Activated T-cell treated with anti-CD3 and anti-CD28 coated beads for 1 hour (primary cell): Measurements from ENCODE around the gene ACR.
"Not testable (repeated sequence)": the region's sequence is repeated elsewhere in the genome, so short reads cannot be mapped to it uniquely, and the experiment has no call there.

ENCODE experiments used
- DNase-seq: peaks from one replicate; pipeline ENCODE4 v3.0.0-alpha.2; 2020; ENCODE audit warnings: low read depth

The ACR gene

DNA sequence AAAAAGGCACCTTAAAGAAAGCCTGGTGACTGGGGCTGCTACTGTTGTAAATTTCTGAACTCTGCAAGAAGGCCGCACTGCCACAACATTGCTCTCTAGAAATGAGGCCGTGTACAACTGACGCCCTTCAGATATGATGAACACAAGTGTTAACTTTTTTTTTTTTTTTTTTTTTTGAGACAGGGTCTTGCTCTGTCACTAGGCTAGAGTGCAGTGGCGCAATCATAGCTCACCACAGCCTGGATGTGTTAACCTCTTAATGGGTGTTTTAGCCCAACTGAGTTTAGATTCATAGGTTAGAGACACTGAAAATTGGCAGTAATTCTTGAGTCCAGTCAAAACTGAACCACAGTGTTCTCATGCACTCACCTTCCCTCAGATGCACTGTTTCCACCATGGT lies 42.2 kb downstream of the ACR start:
- DNase-seq, result not testable (repeated sequence)

DNA sequence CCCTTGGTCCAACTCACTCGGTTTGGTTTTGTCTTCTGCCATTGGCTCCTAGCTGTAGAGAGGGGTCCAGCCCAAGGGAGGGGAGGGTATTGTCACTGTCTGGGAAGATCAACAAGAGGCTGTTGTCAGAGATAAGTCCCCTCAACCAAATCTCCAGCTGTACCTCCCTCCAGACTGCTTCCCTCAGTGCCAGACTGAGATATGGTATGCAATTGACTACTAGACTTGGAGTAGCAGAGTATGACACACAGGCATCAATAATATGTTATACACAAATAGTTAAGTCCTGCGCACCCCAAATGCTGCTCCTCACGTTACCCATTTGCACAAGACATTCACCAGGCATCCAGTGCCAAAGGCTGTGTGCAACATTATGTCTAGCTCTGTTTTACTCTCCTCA lies 44.2 kb downstream of the ACR start:
- not testable (repeated sequence) for DNase-seq

DNA sequence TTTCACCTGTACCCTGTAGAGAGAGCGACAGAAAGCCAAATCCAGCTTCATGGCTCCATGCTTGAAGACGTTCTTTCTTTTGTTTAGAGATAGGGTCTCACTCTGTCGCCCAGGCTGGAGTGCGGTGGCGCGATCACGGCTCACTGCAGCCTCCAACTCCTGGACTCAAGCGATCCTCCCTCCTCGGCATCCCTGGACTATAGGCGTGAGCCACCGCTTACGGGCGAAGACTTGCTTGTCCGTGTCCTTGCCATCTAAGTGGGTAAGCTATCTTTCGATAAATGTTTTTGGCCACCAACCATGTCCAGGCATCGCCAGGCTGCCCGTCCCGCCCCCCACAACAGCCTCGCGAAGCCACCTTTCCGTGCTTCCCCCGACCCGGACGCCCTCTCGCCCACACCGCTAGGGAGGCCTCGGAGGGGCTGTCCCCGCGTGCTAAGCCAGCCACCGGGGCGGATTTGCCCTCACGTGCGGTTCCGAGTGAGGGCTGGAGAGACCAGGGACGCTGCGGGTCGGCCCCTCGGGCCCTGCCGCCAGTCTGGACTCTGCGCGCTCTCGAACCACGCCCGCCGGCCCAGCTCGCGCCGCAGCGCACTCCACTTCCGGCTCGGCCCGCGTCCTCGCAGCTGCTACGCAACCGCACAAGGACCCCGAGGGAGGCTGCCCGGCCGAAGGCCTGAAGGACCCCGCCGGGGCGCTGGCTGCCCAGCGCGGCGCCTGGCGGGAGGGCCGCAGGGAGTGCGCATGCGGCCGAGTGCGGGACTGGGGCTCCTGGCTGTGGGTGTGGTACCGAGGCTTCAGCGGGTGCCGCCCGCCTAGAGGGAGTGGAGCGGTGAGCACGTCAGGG lies 45.3 kb downstream of the ACR start, which contains the start of gene RABL2B:
RABL2B (minus strand) TSS at position 604 of the 847 bp plus-strand sequence. CDS start 1,342 bp downstream, outside the sequence.
- DNase-seq, result peak; percentile 72

DNA sequence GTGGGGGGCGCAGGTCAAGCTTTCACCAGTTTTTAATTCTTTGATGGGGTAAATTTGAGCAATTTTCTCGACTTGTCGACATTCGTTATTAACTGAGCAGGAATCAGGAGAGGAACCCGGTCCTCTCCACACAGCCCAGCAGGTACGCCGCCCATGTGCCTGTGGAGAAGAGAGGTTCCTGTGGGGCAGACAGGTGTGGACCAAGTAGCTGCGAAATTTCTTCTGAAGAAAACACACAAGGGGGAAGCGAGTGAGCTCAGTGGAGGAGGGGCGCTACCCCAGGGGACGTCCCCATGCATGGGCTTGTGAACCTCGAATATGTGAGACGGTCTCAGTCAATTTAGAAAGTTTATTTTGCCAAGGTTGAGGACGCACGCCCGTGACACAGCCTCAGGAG lies 45.9 kb downstream of the ACR start:
- not testable (repeated sequence) for DNase-seq

DNA sequence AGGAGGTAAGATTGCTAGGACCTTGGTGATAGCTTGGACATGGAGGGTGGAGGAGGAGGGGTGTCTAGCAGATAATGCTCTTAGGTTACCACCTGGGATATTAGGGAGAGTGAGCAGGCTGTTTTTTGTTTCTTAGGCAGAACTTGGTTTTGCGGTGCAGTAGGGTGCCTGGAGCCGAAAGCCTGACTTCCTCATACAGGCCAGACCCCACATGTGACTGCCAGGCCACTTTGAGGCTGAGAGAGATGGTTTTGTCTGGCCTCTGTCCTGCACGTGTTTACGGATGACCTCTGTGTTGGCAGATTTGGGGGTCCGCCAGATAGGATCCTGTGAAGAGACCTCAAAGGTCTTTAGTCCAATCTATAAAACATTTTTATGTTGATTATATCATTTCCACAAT lies 47.3 kb downstream of the ACR start:
- not testable (repeated sequence) for DNase-seq

DNA sequence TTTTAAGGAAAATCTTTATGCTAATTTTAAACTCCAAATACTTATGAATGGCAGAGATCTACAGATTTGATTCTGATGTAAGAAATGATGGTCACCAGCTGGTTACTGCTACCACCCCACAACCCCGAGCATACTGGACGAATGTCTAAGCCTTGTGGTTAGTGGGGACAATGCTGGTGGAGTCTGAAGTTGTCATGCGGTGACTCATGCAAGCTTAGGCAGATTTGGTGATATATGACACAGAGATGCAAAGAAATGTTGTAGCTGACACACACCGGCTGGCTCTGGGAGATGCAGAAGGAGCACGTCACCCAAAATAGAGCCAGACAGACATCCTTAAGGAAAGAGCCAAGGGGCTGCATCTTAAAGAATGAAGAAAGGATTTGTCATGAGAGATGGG lies 48.9 kb downstream of the ACR start:
- not testable (repeated sequence) for DNase-seq
